Skeletal muscle satellite cell (primary cell): ENCODE data around the gene TRABD.
A peak's percentile ranks its signal among the peaks of the same experiment; 100 is the strongest.

Experiments
- H3K27me3 ChIP-seq: 2 replicates; pipeline ENCODE4 v1.7.0; 2013; ENCODE audit warnings: low read length; ENCODE audit not compliant: control insufficient read depth, insufficient read depth
- H3K36me3 ChIP-seq: 2 replicates; pipeline ENCODE4 v1.7.0; 2013; ENCODE audit warnings: mild to moderate bottlenecking, control low read depth, low read length; ENCODE audit not compliant: insufficient read depth
- H3K4me1 ChIP-seq: 2 replicates; pipeline ENCODE4 v1.7.0; 2013; ENCODE audit warnings: low read length; ENCODE audit not compliant: control insufficient read depth, insufficient read depth
- H3K4me2 ChIP-seq: 2 replicates; pipeline ENCODE4 v1.7.0; 2013; ENCODE audit warnings: mild to moderate bottlenecking, low read length
- H3K4me3 ChIP-seq: 2 replicates; pipeline ENCODE4 v1.7.0; 2013; ENCODE audit warnings: low read length
- H3K9ac ChIP-seq: 2 replicates; pipeline ENCODE4 v1.7.0; 2013; ENCODE audit warnings: mild to moderate bottlenecking, low read depth, low read length, moderate library complexity
- H3K9me3 ChIP-seq: replicated peaks from 2 replicates; pipeline ENCODE4 v1.7.0; 2013; ENCODE audit warnings: mild to moderate bottlenecking, control low read depth, low read length

TRABD gene

DNA sequence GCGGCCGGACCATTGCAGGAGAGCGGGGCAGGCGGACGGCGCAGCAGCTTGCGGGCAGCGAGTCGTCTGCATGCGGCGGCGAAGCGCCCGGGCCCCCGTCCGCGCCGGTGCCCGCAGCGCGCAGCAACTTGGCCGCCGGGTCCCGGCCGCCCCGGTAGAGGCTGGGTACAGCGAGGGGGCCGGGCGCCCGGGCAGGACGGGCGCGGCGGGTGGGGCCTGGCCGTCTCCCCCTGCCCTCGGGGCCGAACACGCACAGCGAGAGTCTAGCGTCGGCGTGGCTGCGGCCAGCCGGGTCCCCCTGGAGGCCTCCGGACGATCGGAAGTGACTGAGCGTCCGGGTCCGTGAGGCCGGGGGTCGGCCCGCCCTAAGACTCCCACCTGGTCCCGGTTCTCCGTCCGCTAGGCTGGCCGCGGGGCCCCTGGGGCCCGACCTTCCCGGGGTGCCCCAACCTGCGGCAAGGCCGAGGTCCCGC lies 775 bp upstream of the TRABD start:
- H3K27me3 ChIP-seq: no peaks in the 10 kb centered on the region
- peak overlapping the region; percentile 84 for H3K4me2 ChIP-seq
- H3K36me3 ChIP-seq: peaks cover 3% of the 10 kb centered on the region
- H3K9ac ChIP-seq: peak overlapping the region; percentile 74
- H3K9me3 ChIP-seq: no peaks in the 10 kb centered on the region
- H3K4me1 ChIP-seq: peaks cover 31% of the 10 kb centered on the region
- H3K4me3 ChIP-seq: peak overlapping the region; percentile 67

DNA sequence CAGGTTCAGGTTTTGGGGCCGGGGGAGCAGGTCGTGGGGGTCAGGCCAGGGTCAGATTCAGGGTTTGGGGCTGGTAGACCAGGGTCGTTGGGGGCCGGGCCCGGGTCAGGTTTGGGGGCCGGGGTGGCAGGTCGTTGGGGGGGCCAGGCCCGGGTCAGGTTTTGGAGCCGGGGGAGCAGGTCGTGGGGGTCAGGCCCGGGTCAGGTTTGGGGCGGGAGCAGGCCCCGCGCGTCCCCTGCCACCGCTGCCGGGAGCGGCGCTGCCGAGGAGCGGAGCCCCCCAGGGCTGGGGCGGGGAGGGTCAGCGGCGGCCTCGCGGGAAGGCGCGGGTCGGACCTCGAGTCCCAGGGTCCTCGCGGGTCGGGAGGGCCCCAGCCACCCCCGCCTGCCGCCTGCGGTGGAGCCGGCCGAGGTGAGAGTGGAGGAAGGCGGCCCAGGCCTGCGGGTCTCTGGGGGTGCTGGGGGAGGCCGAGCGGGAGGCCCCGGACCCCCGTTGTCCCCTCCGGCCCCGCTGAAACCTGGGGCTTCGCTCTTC lies 535 bp downstream of the TRABD start:
- Histone ChIP-seq H3K4me2 (peak overlapping the region; percentile 92), H3K9me3 (no peaks in the 10 kb centered on the region), H3K9ac (peak overlapping the region; percentile 85), H3K36me3 (peaks cover 3% of the 10 kb centered on the region), H3K4me3 (peak overlapping the region; percentile 81), H3K27me3 (no peaks in the 10 kb centered on the region), H3K4me1 (peaks cover 41% of the 10 kb centered on the region)

GRCh38 chr22:50186761-50187523 lies 1.2 kb downstream of the TRABD start:
- H3K4me3 ChIP-seq: peak overlapping the region; percentile 81
- no peaks in the 10 kb centered on the region for H3K9me3 ChIP-seq
- H3K9ac ChIP-seq: peak overlapping the region; percentile 85
- peak overlapping the region; percentile 92 for H3K4me2 ChIP-seq
- no peaks in the 10 kb centered on the region for H3K27me3 ChIP-seq
- H3K4me1 ChIP-seq: peaks cover 41% of the 10 kb centered on the region
- peaks cover 3% of the 10 kb centered on the region for H3K36me3 ChIP-seq

- Histone ChIP-seq H3K36me3 (peaks cover 3% of the 10 kb centered on the region), H3K9ac (no peak overlapping the region), H3K27me3 (no peaks in the 10 kb centered on the region), H3K4me1 (peaks cover 41% of the 10 kb centered on the region), H3K4me2 (no peak overlapping the region), H3K4me3 (no peak overlapping the region), H3K9me3 (no peaks in the 10 kb centered on the region)
Observed at GRCh38 chr22:50188356-50188755, 2.6 kb downstream of the TRABD start.

- H3K36me3 ChIP-seq: peaks cover 11% of the 10 kb centered on the region
- H3K9ac ChIP-seq: no peak overlapping the region
- H3K4me1 ChIP-seq: peaks cover 34% of the 10 kb centered on the region
Observed at GRCh38 chr22:50189184-50189848, 3.6 kb downstream of the TRABD start.

DNA sequence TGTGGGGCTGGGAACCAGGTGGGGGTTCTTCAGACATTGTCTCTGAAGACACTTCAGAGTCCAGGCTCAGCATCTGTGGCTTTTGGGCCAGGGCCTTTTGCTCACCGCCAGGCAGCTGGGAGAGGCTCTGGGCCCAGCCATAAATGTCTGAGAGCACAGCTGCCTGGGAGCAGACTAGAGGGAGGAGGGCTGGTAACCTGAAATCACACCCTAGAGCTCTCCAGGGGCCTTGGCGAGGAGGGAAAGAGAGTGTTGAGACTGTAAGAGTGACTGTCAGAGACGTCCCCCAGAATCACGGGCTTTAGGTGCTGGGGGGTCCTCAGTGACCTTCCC lies 4.1 kb downstream of the TRABD start:
- Histone ChIP-seq H3K27me3 (no peaks in the 10 kb centered on the region), H3K9me3 (no peaks in the 10 kb centered on the region), H3K4me1 (peaks cover 30% of the 10 kb centered on the region), H3K4me2 (peak overlapping the region; percentile 78), H3K36me3 (peaks cover 16% of the 10 kb centered on the region), H3K9ac (no peak overlapping the region), H3K4me3 (no peak overlapping the region)

More at GRCh38 chr22:50189184-50189848, 3.6 kb downstream of the TRABD start:
- H3K27me3 ChIP-seq: no peaks in the 10 kb centered on the region
- no peaks in the 10 kb centered on the region for H3K9me3 ChIP-seq
- H3K4me2 ChIP-seq: no peak overlapping the region
- H3K4me3 ChIP-seq: no peak overlapping the region

GRCh38 chr22:50190182-50190940 lies 4.6 kb downstream of the TRABD start:
- peak overlapping the region; percentile 54 for H3K9ac ChIP-seq

GRCh38 chr22:50190941-50191741 lies 5.4 kb downstream of the TRABD start:
- Histone ChIP-seq H3K9me3 (no peaks in the 10 kb centered on the region), H3K4me1 (peaks cover 25% of the 10 kb centered on the region), H3K4me3 (peak overlapping the region; percentile 59), H3K4me2 (peak overlapping the region; percentile 78), H3K9ac (peak overlapping the region; percentile 54), H3K27me3 (no peaks in the 10 kb centered on the region), H3K36me3 (peaks cover 20% of the 10 kb centered on the region)

More at GRCh38 chr22:50190182-50190940, 4.6 kb downstream of the TRABD start:
- peaks cover 27% of the 10 kb centered on the region for H3K4me1 ChIP-seq
- peak overlapping the region; percentile 59 for H3K4me3 ChIP-seq
- no peaks in the 10 kb centered on the region for H3K27me3 ChIP-seq
- no peaks in the 10 kb centered on the region for H3K9me3 ChIP-seq
- peaks cover 20% of the 10 kb centered on the region for H3K36me3 ChIP-seq
- peak overlapping the region; percentile 78 for H3K4me2 ChIP-seq

DNA sequence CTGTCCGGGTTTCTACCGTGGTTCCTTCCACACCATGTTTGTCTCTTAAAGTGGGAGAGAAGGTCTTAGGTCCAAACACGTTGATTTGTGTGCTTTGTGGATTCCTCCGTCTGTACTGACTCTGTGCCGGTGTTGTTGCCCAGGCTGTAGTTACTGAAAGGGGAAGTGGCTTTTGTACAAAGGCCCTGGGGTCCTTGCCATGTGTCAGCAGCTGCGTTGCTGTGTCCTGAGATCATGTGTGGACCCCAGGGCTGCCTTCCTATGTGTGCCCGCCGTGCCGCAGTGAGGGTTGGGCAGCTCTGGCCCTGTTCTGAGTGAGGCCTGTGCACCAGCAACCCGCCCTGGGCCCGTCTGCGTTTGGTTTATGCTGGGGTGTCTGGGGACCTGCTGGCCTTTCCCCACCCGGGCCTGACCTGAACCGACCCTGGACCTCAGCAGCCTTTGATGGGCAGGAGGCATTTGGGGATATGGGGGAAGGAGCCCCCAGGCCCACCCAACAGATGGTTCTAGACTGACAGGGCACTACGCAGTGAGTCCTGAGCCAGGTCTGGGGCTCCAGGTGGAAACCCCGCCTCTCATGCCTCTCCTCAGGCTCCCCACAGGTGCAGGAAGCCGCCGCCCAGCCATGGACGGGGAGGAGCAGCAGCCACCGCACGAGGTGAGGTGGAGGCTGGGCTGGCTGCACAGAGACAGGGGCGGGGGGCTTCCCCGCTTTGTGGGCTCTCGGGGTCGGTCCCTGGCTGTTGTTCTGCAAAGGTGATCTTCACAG lies 6.9 kb downstream of the TRABD start:
- Histone ChIP-seq H3K36me3 (peaks cover 23% of the 10 kb centered on the region), H3K4me3 (no peak overlapping the region), H3K4me2 (no peak overlapping the region), H3K9me3 (no peaks in the 10 kb centered on the region), H3K27me3 (no peaks in the 10 kb centered on the region), H3K9ac (no peak overlapping the region), H3K4me1 (peaks cover 17% of the 10 kb centered on the region)

DNA sequence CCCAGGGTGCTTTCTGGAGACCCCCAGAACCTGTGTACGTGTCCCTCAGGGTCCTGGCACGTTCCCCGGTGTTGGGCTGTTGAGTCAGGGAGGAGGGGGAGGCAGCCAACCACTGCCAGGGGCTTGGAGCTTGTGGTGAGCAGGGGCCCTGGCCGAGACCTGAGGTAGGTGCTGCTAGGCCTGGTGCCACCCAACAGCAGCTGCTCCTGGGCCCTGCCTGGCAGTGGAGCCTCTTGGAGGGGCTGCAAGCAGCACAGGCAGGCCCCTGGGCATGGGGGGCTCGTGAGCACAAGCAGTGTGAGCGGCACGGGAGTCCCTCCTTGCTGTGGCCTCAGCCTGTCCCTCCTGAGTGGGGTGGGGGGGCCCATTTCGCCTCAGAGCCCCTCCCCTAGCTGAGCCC lies 7.9 kb downstream of the TRABD start:
- H3K9me3 ChIP-seq: no peaks in the 10 kb centered on the region
- no peak overlapping the region for H3K9ac ChIP-seq
- peaks cover 17% of the 10 kb centered on the region for H3K4me1 ChIP-seq
- H3K4me3 ChIP-seq: no peak overlapping the region
- no peaks in the 10 kb centered on the region for H3K27me3 ChIP-seq
- H3K4me2 ChIP-seq: no peak overlapping the region
- H3K36me3 ChIP-seq: peaks cover 25% of the 10 kb centered on the region
